ENCODE data around the gene MECR.

MECR gene

DNA sequence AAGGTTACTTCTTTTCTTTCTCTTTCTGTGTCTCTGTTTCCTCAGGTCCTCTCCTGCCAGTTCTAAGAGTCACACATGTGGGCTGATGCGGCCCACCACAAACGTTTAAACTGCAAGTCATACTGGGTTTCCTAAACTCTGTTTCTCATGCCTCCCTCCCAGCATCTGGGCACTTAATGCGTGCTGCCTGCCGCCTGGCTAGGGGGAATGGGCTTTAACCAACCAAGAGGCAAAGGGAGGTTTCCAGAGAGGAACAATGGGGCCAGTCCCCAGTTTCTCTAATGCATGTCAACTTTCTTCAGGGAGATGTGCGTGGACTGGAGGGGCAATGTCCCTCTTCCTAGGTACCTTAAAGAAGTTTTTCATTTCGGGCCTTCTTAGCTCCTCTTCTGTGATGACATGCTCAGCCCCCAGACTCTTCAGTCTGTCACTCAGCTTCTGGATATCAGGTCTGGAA, 29.1 kb downstream of the MECR start:
- DNase-seq: no peak

- DNase-seq: no peak
Measured at GRCh38 chr1:29200906-29201594, 29.7 kb downstream of the MECR start.

DNA sequence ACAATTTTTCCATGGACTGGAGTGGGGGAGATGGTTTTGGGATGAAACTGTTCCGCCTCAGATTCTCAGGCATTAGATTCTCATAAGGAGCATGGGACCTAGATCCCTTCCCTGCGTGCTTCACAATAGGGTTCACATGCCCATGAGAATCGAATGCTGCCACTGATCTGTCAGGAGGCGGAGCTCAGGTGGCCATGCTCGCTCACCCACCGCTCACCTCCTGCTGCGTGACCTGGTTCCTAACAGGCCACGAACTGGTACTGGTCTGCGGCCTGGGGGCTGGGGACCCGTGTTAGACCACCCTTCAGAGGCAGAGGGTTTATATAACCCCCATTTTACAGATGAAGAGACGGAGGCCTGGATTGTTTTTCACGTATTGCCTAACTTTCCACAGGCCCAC, 32.7 kb downstream of the MECR start:
- DNase-seq: no peak

DNA sequence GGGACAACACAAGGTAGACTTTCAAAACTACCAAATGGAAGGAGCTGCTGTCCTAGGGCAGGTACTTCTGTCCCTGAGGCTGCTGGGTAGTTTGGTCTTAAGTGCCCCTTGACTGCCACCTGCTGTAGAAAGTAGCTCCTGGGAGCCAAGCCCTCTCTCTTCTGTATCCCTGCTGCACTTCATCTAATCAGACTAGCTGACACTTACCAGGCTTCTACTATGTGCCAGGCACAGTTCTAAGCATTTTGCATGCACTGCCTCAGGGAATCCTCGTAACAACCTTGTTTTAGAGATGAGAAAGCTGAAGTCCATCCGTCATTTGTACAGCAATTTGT, 33.2 kb downstream of the MECR start:
- peak in 1 of 2 experiments; percentile 30 for DNase-seq

GRCh38 chr1:29196863-29197589, 33.7 kb downstream of the MECR start:
- no peak for DNase-seq

DNA sequence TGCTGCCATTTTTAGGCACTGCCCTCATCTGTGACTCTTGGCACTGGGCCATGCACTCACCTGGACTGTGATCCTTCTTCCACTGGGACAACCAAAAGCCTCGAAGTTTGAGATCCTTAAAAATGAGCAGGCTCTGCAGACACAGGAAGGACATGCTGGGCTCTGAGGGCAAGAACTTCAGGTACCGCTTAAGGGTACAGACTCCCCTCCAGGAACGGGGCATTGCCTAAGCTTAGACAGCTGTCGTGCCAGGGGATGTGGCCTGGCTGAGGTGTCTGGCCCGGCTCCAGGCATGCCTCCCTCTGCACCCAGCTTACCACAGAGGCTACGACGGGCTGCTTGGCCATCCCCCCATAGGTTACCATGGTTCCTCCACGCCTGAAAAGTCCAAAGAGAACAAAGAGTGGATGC, 34.8 kb downstream of the MECR start:
- DNase-seq: no peak

DNA sequence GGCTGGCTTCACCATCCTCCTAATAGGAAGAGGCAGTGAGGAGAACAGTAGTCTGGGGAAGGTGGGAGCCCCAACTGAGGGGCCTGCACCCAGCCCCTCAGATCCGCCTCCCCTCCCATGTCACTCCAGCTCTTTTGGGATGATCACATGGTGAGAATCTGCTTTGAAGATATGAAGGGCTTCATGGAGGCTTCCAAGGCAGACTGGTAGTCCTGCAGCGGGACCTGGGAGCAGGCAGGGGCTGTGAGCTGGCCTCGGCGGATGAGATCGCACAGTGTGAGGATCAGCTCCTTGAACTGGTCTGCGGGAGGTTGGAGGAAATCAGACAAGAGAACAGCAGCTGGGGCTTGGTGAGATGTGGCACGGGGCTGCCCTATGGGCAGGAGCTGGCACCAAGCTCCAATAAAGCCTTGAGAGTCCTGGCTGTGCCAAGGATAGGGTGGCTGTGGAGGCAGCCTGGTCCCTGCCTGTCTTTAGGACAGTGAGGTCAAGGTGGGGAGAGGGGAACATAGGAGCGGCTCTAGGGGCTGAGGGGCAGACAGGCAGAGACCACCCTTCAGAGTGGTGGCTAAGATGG, 36.8 kb downstream of the MECR start:
- DNase-seq: no peak

GRCh38 chr1:29190718-29191117, 40.0 kb downstream of the MECR start:
- DNase-seq: no peak

DNA sequence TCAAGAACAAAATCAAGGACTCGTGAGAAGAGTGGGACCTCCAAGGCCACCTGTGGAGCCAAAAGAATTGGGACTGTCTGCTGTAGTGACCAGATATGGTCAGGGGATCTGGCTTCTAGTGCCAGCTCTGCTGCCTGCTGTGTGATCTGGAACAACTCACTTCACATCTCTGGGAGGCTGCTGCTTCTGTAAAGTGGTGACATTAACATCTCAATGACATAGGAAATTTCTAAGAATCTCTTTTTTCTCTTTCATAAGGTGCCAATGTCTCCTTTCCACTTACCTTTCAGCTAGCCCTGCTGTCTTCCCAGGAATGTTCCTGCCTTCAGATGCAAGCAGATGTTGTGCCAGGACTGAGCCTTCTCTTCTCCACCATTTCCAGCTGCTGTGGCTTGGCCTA, 44.0 kb downstream of the MECR start:
- no peak for DNase-seq

GRCh38 chr1:29186252-29186651, 44.5 kb downstream of the MECR start:
- no peak for DNase-seq

DNA sequence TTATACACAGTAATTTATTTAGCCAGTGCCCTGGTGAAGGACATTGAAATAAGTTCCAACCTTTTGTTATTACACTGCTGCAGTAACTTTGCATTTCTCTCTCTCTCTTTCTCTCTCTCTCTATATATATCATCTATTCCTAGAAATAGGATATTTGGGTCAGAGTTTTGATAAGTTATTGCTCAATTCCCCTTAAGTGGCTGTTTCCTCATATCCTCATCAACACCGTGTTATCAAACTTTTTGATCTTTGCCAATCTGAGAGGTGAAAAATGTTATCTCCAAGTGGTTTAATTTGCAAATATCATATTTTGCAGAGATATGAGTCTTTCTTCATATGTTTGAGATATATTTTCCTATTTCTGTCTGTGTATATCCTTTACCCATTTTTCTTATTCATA, 47.4 kb downstream of the MECR start:
- no peak for DNase-seq

DNA sequence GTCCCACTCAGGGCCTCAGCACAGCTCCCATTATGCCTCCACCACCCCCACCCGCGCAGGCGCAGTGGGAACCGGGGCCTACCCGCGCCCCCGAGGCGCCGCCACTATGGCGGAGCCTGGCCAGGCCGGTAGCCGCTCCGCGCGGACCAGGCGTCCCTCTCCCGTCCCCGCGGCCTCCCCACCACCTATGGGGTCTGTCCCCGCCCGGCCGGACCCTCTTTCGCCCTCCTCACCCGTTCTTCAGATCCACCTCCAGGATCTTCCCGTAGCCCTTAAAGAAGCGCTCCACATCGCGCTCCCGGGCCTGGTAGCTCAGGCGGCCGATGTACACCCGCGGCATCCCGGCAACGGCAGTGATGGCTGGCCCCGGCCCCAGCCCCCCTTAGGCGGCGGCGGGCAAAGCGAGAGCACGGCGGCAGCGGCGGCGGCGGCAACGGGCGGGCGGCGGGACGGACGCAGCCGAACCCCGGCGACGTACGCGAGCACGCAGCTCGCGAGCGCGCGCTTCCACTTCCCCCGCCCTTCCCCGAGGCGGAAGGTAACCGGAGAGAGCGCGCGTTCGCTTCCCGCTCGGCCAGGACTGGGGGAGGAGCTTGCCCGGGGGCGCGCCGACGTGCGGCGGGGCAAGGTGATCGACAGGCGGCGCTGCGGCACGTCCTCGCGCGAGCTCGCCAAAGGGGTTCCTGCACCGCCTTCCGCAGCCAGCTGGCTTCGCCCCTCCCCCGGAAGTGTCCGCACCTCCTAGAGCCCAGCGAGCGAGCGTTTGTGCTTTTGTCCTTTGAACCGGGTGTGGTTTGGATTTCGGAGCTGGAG, 49.1 kb downstream of the MECR start, which contains the start of gene SRSF4:
Gene SRSF4, minus strand, starts transcription at position 488 of the 813 bp plus-strand sequence. Its CDS starts 148 bp downstream, at position 340.
- DNase-seq: peak; percentile 96 to 98

GRCh38 chr1:29180497-29181412, 50.0 kb downstream of the MECR start:
- no peak for DNase-seq

DNA sequence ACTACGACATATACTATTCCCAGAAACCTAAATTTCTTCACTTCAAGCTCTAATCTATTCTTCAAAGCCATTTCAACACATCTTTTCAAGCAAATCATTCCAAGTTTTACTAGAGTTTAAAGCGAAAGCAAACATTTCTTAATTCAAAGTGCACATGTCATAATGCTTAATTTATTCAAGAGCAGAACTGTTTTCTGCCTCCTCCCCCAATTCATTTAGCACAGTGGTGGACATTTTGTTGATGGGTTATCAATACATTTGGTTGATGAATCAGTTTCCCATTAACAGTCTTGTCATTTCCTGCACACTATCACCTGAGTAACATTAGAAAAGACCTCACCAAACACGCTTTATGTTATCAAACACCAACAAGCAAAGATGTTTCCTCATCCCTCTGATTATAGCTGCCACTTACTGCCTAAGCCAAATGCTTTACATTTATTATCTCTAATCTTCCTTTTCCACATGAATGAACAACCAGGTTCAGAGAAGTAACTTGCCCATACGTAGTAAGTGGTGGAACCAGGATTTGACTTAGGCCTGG, 51.0 kb downstream of the MECR start:
- no peak for DNase-seq

- no peak for DNase-seq
Measured at GRCh38 chr1:29177022-29177705, 53.6 kb downstream of the MECR start.

DNA sequence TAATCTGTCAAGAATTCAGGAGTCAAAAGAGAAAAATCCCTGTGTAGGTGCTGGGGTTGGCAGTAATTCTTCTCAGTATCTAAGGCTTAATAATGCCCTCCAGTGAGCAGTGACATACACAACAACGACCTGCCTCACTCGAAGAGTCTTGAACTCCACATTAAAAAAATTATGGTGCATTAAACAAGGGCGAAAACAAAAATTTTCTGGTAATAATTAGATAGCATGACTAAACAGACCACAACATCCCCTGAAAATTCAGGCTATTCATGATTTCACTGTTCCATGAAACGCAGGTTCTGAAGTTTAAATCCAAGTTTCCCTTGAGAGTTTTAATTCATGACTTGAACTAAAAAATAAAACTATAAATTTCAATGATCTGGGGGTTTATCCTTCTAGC, 54.2 kb downstream of the MECR start:
- DNase-seq: no peak

DNA sequence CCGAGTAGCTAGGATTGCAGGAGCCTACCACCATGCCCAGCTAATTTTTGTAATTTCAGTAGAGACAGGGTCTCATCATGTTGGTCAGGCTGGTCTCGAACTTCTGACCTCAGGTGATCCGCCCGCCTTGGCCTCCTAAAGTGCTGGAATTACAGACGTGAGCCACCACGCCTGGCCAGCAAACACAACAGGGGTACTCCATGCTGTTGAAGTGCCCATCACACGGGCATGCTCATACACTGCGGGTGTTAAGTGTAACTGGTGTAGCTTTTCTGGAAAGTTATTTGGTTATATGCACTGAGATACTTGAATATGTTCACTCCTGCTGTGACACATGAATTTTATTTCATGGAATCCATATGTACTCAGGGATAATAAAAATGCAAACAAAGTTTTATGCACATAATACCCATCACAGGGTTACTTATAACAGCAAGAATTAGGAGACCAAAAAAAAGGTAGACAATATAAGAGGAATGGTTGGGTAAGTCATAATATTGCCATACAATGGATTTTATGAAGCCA, 58.3 kb downstream of the MECR start:
- DNase-seq: no peak

DNA sequence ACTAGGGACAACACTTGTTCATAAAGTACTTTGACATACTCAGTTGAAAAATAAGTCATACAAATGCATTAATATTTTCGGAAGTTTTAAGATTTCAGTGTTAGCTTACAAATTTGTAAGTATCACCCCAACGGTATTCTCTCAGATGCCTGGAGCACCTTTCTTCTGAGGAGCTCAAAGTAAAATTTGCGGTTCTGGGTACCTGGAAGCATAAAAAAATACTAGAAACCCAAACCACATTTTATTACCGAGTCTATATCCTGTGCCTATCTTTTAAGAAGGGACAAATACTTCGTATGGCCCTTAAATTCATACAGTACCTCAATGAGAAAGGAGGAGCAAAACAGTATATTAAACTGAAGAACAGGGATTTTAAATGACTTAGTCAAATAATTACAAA, 59.2 kb downstream of the MECR start:
- DNase-seq: no peak

GRCh38 chr1:29171089-29171488, 59.6 kb downstream of the MECR start:
- no peak for DNase-seq

- DNase-seq: no peak
Measured at GRCh38 chr1:29169976-29170375, 60.8 kb downstream of the MECR start.

DNA sequence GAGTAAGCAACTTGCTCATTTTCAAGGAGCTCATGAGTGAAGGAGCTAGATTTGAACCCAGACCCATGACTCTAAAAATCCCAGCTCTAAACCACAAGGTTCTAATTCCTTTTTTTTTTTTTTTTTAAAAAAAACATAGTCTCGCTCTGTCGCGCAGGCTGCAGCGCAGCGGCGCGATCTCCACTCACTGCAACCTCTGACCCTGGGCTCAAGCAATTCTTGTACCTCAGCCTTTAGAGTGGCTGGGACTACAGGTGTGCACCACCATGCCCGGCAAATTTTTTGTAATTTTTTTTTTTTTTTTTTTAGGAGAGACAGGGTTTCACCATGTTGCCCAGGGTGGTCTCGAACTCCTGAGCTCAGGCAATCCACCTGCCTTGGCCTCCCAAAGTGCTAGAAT, 62.8 kb downstream of the MECR start:
- DNase-seq: no peak

Data from NCI-H1930 (cell line).